ENCODE data around the gene NIPAL3.
"Not testable (repeated sequence)": the region's sequence is repeated elsewhere in the genome, so short reads cannot be mapped to it uniquely, and the experiment has no call there.

The NIPAL3 gene

GRCh38 chr1:24463776-24464735 lies 48.5 kb downstream of the NIPAL3 start:
- DNase-seq, result no peak

DNA sequence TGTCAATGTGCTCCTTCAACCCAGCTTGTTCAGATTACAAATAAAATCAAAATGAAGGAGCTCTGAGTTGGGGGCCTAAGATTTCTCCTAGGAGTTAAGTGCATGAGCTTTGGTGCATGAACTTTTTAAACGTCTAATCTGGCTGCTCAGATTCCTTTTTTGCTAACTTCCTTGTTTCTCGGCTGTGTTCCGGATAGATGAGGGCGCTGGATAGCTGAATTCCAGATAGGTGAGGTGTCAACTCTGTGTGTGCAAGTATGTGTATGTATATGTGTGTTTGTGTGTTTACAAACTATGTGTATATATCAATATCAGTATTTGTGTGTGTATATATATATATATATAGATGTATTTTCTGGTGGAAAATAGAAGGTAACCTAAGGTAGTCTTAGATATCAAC lies 49.5 kb downstream of the NIPAL3 start:
- DNase-seq, result no peak

DNA sequence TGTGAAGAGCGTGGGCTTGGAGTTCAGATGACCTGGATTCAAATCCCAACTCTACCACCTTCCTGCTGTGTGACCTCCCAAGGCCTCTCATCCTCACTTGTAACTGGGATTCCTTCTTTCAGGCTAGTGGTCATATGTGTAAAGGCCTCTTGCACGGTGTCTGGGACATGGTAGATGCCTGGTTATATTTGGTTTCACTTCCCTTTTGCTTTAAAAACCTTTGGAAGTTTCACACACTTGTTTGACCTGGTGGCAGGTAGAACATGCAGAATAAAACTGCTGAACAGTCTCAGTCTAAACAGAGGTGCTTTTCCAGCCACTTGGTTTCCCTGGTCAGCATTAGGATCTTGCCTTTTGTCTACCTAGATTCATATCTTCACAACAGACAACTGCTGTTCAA lies 50.0 kb downstream of the NIPAL3 start:
- no peak for DNase-seq

DNA sequence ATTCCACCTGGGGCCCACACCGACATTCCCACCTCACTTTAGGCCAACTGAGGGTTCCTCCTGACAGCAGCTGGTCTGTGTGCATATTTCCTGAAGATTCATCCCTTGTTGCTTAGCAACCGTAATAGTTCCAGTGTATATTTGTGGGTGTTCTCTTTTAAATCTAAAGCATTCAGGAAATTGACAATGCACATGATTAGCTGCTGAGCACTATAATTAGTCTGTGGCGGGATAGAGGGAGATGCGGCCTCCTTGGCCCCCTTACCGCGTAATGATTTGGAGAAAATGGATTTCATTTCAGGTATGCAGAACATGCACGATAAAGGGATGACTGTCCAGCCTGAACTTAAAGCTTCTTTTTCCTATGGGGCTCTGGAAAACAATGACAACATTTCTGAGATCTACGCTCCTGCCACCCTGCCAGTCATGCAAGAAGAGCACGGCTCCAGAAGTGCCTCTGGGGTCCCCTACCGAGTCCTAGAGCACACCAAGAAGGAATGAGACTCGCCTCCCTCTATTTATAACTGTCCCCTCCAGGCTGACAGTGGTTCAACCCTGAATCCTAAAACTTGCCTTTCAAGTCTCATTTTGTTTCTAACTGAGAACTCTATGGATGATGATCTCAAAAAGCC lies 53.2 kb downstream of the NIPAL3 start:
- no peak for DNase-seq

GRCh38 chr1:24470592-24470991 lies 55.0 kb downstream of the NIPAL3 start:
- DNase-seq, result no peak

GRCh38 chr1:24472527-24473251 lies 57.1 kb downstream of the NIPAL3 start:
- DNase-seq, result no peak

GRCh38 chr1:24474193-24474592 lies 58.6 kb downstream of the NIPAL3 start:
- no peak for DNase-seq

DNA sequence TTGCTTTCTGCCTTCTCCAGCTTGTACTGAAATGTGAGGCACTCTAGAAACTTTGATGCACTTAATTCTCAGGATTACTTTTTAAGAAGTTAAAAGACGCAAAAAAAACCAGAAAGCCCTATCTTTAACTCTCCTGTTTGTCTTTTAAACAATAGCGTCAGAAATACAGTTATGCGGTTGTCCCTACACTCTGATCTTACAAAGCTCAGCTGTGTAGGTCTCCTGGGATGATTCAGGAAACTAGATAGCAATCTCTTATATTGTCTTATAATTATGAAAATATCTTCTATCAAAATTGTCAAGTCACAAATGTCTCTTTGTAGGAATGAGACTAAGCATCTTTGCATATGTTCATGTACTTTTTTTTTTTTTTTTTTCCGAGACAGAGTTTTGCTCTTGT lies 60.1 kb downstream of the NIPAL3 start:
- DNase-seq, result no peak

DNA sequence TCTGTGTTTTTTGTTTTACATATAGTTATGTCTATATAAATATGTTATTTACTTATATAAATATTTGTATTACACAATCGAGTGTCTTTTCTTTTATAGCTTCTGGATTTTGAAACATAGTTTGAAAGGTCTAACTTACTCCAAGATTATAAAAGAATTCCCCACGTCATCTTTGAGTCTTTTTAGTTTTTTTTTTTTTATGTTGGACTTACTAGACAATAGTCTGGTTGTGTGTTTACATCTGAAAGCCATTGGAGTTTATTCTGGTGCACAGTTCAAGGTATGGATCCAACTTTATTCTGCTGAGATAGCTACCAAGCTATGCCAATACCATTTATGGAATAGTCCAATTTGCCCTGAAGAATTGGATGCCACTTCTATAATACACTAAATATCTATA lies 61.0 kb downstream of the NIPAL3 start:
- DNase-seq, result no peak

GRCh38 chr1:24477309-24477708 lies 61.7 kb downstream of the NIPAL3 start:
- no peak for DNase-seq

- DNase-seq, result peak; percentile 35 to 56
Measured at GRCh38 chr1:24481101-24481500, 65.5 kb downstream of the NIPAL3 start.

DNA sequence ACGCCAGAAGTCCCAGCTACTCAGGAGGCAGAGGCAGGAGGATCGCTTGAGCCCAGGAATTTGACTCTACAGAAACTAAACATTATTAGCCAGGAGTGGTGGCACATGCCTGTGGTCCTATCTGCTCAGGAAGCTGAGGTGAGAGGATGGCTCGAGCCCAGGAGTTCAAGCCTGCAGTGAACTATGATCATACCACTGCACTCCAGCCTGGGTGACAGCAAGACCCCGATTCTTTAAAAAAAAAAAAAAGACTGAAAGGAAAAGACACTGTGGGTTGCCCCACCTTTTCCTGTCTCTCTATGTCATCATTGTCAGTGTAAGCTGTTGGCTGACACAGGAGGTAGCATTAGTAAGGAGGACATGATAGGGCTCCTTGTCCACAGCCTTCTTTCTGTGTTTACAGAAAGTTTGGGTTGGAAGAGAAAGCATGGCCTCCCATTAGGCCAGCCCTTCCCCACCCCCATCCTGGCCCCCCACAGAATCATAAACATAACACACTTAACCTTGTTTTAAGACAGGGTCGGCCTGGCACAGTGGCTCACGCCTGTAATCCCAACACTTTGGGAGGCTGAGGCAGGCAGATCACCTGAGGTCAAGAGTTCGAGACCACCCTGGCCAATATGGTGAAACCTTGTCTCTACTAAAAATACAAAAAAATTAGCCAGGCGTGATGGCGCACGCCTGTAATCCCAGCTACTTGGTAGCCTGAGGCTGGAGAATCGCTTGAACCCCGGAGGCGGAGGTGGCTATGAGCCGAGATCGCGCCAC lies 66.4 kb downstream of the NIPAL3 start:
- no peak for DNase-seq

GRCh38 chr1:24483441-24483840 lies 67.8 kb downstream of the NIPAL3 start:
- no peak for DNase-seq

DNA sequence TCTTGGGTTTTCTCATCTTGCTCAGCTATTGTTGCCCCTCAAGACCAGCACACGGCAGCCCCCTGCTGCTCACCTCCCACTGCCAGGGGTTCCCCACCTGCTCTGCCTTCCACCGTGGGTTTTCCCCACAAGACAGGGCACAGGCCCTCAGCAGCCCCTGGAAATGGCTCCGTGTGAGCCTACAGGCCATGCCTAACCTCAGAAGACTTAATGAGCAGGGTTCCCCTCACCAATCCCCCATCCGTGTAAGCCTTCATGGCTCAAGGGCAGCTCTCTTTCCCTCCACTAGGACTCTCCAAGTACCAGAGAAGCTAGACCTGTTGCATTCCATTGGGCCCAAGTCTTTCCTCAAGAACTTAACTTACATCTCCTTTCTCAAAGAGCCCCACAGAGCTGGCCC lies 68.6 kb downstream of the NIPAL3 start:
- no peak for DNase-seq

- no peak for DNase-seq
Measured at GRCh38 chr1:24486331-24487065, 70.9 kb downstream of the NIPAL3 start.

GRCh38 chr1:24487455-24487854 lies 71.9 kb downstream of the NIPAL3 start:
- DNase-seq, result no peak

DNA sequence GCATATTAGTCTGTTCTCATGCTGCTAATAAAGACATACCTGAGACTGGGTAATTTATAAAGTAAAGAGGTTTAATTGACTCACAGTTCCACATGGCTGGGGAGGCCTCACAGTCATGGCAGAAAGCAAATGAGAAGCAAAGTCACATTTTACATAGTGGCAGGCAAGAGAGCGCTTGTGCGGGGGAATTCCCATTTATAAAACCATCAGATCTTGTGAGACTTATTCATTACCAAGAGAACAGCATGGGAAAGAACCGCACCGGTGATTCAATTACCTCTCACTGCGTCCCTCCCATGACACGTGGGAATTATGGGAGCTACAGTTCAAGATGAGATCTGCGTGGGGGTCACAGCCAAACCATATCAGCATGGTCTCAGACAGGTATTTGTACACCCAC lies 72.6 kb downstream of the NIPAL3 start:
- peak; percentile 62 to 70 for DNase-seq

GRCh38 chr1:24489674-24490073 lies 74.1 kb downstream of the NIPAL3 start:
- no peak for DNase-seq

DNA sequence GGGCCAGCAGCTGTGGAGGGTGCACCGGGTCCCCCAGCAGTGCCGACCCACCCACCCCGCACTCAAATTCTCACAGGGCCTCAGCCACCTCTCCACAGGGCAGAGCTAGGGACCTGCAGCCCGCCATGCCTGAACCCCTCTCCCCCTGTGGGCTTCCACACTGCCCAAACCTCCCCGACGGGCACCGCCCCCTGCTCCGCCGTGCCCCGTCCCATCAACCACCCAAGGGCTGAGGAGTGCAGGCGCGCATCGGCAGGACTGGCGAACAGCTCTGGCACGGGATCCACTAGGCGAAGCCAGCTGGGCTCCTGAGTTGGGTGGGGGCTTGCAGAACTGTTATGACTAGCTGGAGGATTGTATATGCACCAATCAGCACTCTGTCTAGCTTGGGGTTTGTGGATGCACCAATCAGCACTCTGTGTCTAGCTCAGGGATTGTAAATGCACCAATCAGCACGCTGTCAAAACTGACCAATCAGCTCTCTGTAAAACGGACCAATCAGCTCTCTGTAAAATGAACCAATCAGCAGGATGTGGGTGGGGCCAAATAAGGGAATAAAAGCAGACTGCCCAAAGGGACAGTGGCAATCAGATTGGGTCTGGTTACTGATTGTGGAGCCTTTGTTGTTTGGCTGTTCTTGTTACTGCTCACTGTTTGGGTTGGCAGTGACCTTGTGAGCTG lies 74.6 kb downstream of the NIPAL3 start:
- DNase-seq, result no peak

GRCh38 chr1:24491577-24492360 lies 76.2 kb downstream of the NIPAL3 start:
- DNase-seq, result no peak

- DNase-seq, result not testable (repeated sequence)
Measured at GRCh38 chr1:24492935-24493334, 77.3 kb downstream of the NIPAL3 start.

Data from activated CD4-positive, alpha-beta T cell treated with anti-CD3 and anti-CD28 coated beads, Interleukin-2, amount 50 U/mL, for 4 hours (primary cell).